Subcutaneous adipose tissue (tissue), 4 donors: Measurements from ENCODE around the gene TLR3. TPM values are rescaled to one million over a fixed set of nuclear protein-coding genes. Genes with fewer than 3 reads are reported as not detected.

Experiments used
- total RNA-seq, 4 donors: library from RNA; depleted of rRNA; stranded (reverse); fragments of >200 nt; gene quantifications; one replicate each; pipeline ENCODE4 v1.1.0, GENCODE V29; 2016
- TF ChIP-seq, protein P1 (sequence below): fragments of 450-650 bp; IDR thresholded peaks from one replicate; pipeline ENCODE4 v1.5.1; 2016; ENCODE audit warnings: low read depth, mild to moderate bottlenecking, control low read depth, antibody characterized with exemption, moderate library complexity

TLR3 gene
- total RNA-seq, 4 donors from 2014 or later: 4.1 to 12.2 (median 8.1) TPM

DNA sequence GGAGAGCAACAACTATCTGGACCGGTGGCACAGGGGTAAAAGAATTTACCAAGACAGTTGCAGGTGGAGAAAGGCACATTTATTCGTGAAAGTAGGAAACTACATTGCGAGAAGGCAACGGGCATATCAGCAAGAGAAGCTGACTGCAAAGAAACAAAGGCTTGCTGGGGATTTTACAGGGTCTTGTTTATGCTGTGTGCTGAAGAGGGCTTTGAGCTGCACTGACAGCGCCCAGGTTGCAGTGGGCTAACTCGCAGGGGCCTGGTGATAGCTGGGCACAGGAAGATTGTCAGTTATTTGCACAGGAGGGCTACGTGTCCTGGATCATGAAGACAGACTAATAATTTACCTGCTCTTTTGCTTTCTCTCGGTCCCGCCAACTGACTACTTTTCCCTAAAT is 10.7 kb downstream of the TLR3 start:
- TF ChIP-seq, protein P1, sequence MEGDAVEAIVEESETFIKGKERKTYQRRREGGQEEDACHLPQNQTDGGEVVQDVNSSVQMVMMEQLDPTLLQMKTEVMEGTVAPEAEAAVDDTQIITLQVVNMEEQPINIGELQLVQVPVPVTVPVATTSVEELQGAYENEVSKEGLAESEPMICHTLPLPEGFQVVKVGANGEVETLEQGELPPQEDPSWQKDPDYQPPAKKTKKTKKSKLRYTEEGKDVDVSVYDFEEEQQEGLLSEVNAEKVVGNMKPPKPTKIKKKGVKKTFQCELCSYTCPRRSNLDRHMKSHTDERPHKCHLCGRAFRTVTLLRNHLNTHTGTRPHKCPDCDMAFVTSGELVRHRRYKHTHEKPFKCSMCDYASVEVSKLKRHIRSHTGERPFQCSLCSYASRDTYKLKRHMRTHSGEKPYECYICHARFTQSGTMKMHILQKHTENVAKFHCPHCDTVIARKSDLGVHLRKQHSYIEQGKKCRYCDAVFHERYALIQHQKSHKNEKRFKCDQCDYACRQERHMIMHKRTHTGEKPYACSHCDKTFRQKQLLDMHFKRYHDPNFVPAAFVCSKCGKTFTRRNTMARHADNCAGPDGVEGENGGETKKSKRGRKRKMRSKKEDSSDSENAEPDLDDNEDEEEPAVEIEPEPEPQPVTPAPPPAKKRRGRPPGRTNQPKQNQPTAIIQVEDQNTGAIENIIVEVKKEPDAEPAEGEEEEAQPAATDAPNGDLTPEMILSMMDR: no peak

DNA sequence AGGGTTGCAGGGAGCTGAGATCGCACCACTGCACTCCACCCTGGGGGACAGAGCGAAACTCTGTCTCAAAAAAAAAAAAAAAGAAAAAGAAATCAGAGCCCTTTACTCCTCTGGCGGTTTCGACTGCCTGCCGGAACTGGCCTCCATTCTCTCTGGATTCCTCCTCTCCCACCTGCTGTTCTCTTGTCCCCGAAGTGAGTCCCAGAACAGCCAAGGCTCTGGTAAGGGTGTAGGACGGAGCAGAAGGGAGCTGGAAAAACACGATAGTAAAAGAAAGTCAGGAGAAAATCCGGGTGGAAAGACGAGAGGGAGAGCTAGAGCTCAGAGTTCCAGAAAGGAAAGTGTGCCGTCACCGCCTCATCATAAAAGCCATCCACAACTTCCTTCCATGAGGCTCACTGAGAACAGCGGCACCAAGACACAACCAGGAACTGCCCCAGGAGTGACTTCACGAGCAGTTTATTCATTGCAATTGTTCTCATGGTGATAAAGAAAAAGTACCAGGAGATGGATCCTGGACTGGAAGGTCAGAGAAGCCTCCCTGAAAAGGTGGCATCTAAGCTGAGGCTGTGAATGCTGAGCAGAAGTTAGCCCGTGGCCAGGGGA is 12.3 kb downstream of the TLR3 start:
- TF ChIP-seq, protein P1: no peak

DNA sequence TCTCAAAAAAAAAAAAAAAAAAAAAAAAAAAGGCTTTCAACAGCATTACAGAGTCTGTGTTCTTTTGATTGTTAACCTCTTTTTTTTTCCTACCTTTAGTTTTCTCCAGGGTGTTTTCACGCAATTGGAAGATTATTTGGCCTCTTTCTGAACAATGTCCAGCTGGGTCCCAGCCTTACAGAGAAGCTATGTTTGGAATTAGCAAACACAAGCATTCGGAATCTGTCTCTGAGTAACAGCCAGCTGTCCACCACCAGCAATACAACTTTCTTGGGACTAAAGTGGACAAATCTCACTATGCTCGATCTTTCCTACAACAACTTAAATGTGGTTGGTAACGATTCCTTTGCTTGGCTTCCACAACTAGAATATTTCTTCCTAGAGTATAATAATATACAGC is 13.3 kb downstream of the TLR3 start:
- TF ChIP-seq, protein P1: no peak

DNA sequence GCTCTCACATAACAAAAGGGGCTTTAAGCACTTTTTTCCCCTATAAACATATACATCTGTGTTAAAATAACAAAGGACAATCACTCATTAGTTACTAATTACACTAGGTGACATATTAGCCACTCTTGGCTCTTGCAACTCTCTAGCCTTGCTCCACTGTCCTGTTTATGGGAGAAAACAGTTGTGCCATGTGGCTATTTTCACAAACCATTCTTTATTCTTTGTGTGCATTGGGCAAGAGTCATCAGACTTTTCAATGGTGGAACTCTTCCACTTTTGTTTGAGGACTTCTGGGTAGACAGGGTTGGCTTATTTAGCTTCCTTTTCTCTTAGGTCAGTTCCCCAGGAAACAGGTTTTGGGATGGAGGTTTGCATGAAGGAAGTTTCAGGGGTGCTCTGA is 19.6 kb downstream of the TLR3 start:
- TF ChIP-seq, protein P1: no peak

DNA sequence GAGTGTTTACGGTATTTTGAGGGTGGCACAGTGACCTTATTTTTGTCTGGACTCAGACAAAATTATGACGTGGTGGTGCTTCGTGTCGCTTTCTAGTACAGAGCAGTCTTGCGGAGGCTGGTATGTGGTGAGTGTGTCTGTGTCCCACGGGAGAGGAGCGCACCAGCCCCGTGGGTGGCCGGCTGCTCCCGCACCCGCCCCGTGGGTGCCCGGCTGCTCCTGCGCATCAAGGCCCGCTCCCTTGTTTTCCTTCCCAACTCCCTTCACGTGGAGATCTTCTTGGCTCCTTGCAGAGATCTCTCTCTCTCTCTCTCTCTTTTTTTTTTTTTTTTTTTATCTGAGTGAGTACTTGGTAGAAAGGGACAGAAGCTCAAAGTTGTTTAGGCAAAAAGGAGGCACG is 23.3 kb downstream of the TLR3 start:
- TF ChIP-seq, protein P1: no peak

DNA sequence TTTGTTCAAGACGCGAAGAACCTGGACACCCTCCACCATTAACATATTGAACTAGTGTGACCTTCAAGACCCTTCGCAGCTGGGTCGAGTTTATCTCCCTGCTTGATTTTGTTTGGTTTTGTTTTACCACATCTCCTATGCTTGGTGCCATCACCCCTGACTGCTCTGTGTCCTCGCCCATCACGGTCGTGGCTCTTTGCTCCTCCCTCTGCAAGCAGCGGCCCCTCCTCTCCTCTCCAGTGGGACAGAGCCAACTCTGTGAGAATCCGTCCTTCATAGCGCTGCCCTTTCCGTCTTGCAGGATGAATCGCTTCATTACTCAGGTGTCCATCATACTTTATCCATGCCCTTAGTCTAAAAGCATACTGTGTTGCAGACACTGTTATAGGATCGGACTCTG is 26.4 kb downstream of the TLR3 start:
- TF ChIP-seq, protein P1: no peak

DNA sequence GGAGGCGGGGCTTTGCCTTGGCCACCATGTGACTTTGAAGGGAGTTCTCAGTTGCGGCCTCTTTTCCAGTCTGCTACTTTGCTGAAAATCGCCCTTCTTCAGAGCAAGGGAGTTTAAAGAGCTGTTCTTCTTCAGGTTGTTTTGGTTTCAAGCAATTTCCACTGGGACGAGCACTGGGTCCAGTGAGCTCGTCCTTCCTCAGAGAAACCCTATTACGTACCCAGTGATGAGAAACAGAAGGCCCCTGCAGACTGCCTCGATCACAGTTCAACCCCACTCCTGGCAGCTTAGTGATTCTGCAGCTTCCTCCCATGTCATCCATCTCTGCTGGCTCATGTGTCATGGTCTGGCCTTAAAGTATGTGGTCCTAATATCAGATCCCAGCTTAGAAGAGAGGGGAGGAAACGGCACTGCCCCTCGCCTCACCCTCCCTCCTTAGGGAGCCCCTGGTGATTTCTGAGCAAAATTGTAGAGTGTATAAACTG is 27.8 kb downstream of the TLR3 start:
- TF ChIP-seq, protein P1: no peak
